Endothelial cell of umbilical vein (primary cell): ENCODE data around the gene EML4. TPM values are rescaled to one million over a fixed set of nuclear protein-coding genes. Genes with fewer than 3 reads are reported as not detected.

ENCODE experiments used
- BruUV-seq: library from RNA; stranded (reverse); fragments of 400-500 nt; replicated peaks from 2 replicates; lab custom pipeline; 2021; lab: Mats Ljungman, UMichigan
- CTCF ChIA-PET: fragments of 300-600, 350-600 bp; sonication (Branson Sonifier 250); formaldehyde crosslinking; loops from one replicate; lab custom pipeline; 2021; ENCODE audit warnings: antibody characterized with exemption, inconsistent platforms; lab: Charles Lee
- POLR2A ChIA-PET: fragments of 300-600, 350-600 bp; sonication (Branson Sonifier 250); formaldehyde crosslinking; loops from one replicate; lab custom pipeline; 2021; ENCODE audit warnings: antibody characterized with exemption, inconsistent platforms; lab: Charles Lee
- DNase-seq: peaks from one replicate; pipeline ENCODE4 v3.0.0-alpha.2; 2011; ENCODE audit warnings: low read depth, low spot score
- FAIRE-seq: peaks from 2 replicates; lab custom pipeline; 2011; peaks lifted over from hg19 to GRCh38; lab: Jason Lieb, UNC
- H2AFZ ChIP-seq: 2 replicates; pipeline ENCODE4 v1.6.0; 2012; ENCODE audit warnings: low read depth, low read length, control low read depth, inconsistent platforms
- H3K27ac ChIP-seq: 2 replicates; pipeline ENCODE4 v1.5.1; 2011; ENCODE audit warnings: low read depth, mild to moderate bottlenecking, control low read depth, low read length, moderate library complexity; ENCODE audit not compliant: insufficient read depth
- H3K27me3 ChIP-seq, 2 experiments: 2 replicates each; pipeline versions ENCODE4 v1.6.0 to v1.6.1; 2011; ENCODE audit warnings: low read length in 2 of 2, mixed read lengths in 1 of 2; ENCODE audit not compliant: control insufficient read depth in 2 of 2, insufficient read depth in 2 of 2
- H3K36me3 ChIP-seq, 2 experiments: 2 replicates in 1 of 2; 3 replicates in 1 of 2; pipeline ENCODE4 v1.5.1; 2011; ENCODE audit warnings: low read length in 2 of 2, mild to moderate bottlenecking in 1 of 2, moderate library complexity in 1 of 2; ENCODE audit not compliant: control insufficient read depth in 2 of 2, insufficient read depth in 2 of 2; ENCODE audit errors: extremely low read depth in 1 of 2
- H3K4me1 ChIP-seq: 3 replicates; pipeline ENCODE4 v1.5.1; 2011; ENCODE audit warnings: mild to moderate bottlenecking, low read length; ENCODE audit not compliant: control insufficient read depth, insufficient read depth; ENCODE audit errors: extremely low read depth
- H3K4me2 ChIP-seq: 2 replicates; pipeline ENCODE4 v1.6.1; 2011; ENCODE audit warnings: low read length, control low read depth, mixed read lengths; ENCODE audit not compliant: insufficient read depth
- H3K4me3 ChIP-seq, 3 experiments: fragments of 200-600 bp in 1 of 3; sonication (generic), shearing (Covaris generic) in 1 of 3; replicated peaks in 1 of 3; 2 replicates each; pipeline ENCODE4 v1.5.1; 2011 to 2016; ENCODE audit warnings: control low read depth in 3 of 3, low read length in 3 of 3, mild to moderate bottlenecking in 2 of 3, inconsistent platforms in 1 of 3, low read depth in 1 of 3, moderate library complexity in 1 of 3; ENCODE audit not compliant: insufficient read depth in 1 of 3
- H3K79me2 ChIP-seq: 2 replicates; pipeline ENCODE4 v1.6.0; 2012; ENCODE audit warnings: low read length, inconsistent platforms; ENCODE audit not compliant: control insufficient read depth, insufficient read depth
- H3K9ac ChIP-seq: replicated peaks from 2 replicates; pipeline ENCODE3; 2011; ENCODE audit warnings: low read length, control low read depth; ENCODE audit not compliant: insufficient read depth; ENCODE audit errors: extremely low read depth
- H3K9me1 ChIP-seq: replicated peaks from 3 replicates; pipeline ENCODE4 v1.6.0; 2011; ENCODE audit warnings: mild to moderate bottlenecking, low read length; ENCODE audit not compliant: control insufficient read depth, insufficient read depth; ENCODE audit errors: extremely low read depth
- H3K9me3 ChIP-seq: replicated peaks from 2 replicates; pipeline ENCODE4 v1.5.1; 2012; ENCODE audit warnings: low read length, inconsistent platforms; ENCODE audit not compliant: control insufficient read depth, insufficient read depth
- H4K20me1 ChIP-seq: replicated peaks from 2 replicates; pipeline ENCODE3; 2011; ENCODE audit warnings: mild to moderate bottlenecking, low read length; ENCODE audit not compliant: control insufficient read depth, insufficient read depth; ENCODE audit errors: extremely low read depth
- CTCF ChIP-seq, 2 donors: IDR thresholded peaks; 1 replicate in 1 of 2; 2 replicates in 1 of 2; pipeline ENCODE4 v1.5.1; 2011; ENCODE audit warnings: low read length in 2 of 2, mild to moderate bottlenecking in 2 of 2, moderate library complexity in 2 of 2, control low read depth in 1 of 2, inconsistent platforms in 1 of 2, low read depth in 1 of 2; ENCODE audit not compliant: insufficient read depth in 1 of 2; ENCODE audit errors: extremely low read depth in 1 of 2
- EZH2 ChIP-seq: IDR thresholded peaks from 2 replicates; pipeline ENCODE4 v1.6.1; 2012; ENCODE audit warnings: borderline replicate concordance, low read depth, mild to moderate bottlenecking, moderate library complexity, low read length, inconsistent platforms; ENCODE audit not compliant: severe bottlenecking
- FOS ChIP-seq: IDR thresholded peaks from 2 replicates; pipeline ENCODE4 v1.6.1; 2011; ENCODE audit warnings: mild to moderate bottlenecking, low read length, moderate library complexity, borderline replicate concordance; ENCODE audit not compliant: insufficient read depth
- GATA2 ChIP-seq: IDR thresholded peaks from 2 replicates; pipeline ENCODE4 v1.7.0; 2011; ENCODE audit warnings: low read depth, mild to moderate bottlenecking, moderate library complexity, mixed read lengths, low read length; ENCODE audit not compliant: insufficient read length, insufficient read depth
- JUN ChIP-seq: IDR thresholded peaks from 2 replicates; pipeline ENCODE4 v1.6.1; 2011; ENCODE audit warnings: borderline replicate concordance, low read depth; ENCODE audit not compliant: insufficient read length, insufficient read depth
- MAX ChIP-seq: IDR thresholded peaks from 2 replicates; pipeline ENCODE4 v1.6.1; 2011; ENCODE audit not compliant: insufficient read depth, insufficient read length
- MYC ChIP-seq: IDR thresholded peaks from one replicate; pipeline ENCODE4 v1.6.1; 2011; ENCODE audit warnings: mild to moderate bottlenecking, low read depth, low read length
- POLR2A ChIP-seq: IDR thresholded peaks from 2 replicates; pipeline ENCODE4 v1.6.1; 2012; ENCODE audit warnings: low read depth, mild to moderate bottlenecking, control low read depth, low read length
- POLR2AphosphoS5 ChIP-seq: IDR thresholded peaks from 2 replicates; pipeline ENCODE4 v1.6.1; 2012; ENCODE audit warnings: low read depth, mild to moderate bottlenecking, control low read depth, low read length, moderate library complexity; ENCODE audit not compliant: insufficient read depth
- dilution Hi-C: fragments of 300-500 bp; cut with MboI; formaldehyde crosslinking; loops from one replicate; pipeline ENCODE4 v1.15.0; 2019; ENCODE audit warnings: low sequenced_read_pairs; ENCODE audit not compliant: extremely low pct_ligation_motif_present
- intact Hi-C: fragments of 100-400 bp; cut with micrococcal nuclease; formaldehyde crosslinking; loops from one replicate; pipeline ENCODE4 v1.10.0; 2022
- polyA plus RNA-seq, 4 experiments: library from polyadenylated mRNA; depleted of rRNA in 3 of 4; stranded (reverse) in 3 of 4; unstranded in 1 of 4; fragments of >200 nt; gene quantifications; 2 replicates each; pipeline versions ENCODE4 v1.2.1 to v1.2.3, GENCODE V29; 2011 to 2012; ENCODE audit warnings: missing spikeins in 1 of 4
- total RNA-seq: library from RNA; stranded (reverse); gene quantifications from 2 replicates; pipeline ENCODE4 v1.2.3, GENCODE V29; 2021

Gene EML4
- total and polyA plus RNA-seq, 2 donors (not counting 3 experiments of a cell fraction or from before 2014, with no cell fraction given), result 13.3 to 32.0 TPM

- Histone ChIP-seq H3K4me1 (peaks cover 3% of the 10 kb centered on the region), H4K20me1 (no peaks in the 10 kb centered on the region), H3K27ac (no peak overlapping the region), H3K27me3 (no peaks in the 10 kb centered on the region), H3K9ac (no peak overlapping the region), H3K4me2 (no peak overlapping the region), H3K9me3 (no peaks in the 10 kb centered on the region), H3K4me3 (no peak overlapping the region), H3K9me1 (no peaks in the 10 kb centered on the region), H3K79me2 (no peaks in the 10 kb centered on the region), H3K36me3 (no peaks in the 10 kb centered on the region), H2AFZ (no peak overlapping the region)
- peak; percentile 37 for FAIRE-seq
- ChIA-PET CTCF (no interaction called here), POLR2A (no interaction called here)
- no peak for TF ChIP-seq JUN
- no peak for TF ChIP-seq POLR2AphosphoS5
- no peak for TF ChIP-seq FOS
- no peak for TF ChIP-seq EZH2
- TF ChIP-seq CTCF (IDR thresholded peaks at IDR 0.05; ENCODE audit: extremely low read depth in 1 of 2, insufficient read depth in 1 of 2, low read depth in 1 of 2, low read length in 2 of 2), result no peak
- DNase-seq, result no peak
- dilution Hi-C loops, result no loop called here
- BruUV-seq, result no TSS peak
- intact Hi-C loops, result no loop called here
Measured at GRCh38 chr2:42232024-42232423, 62.9 kb downstream of the EML4 start.

GRCh38 chr2:42233976-42234441 is 64.9 kb downstream of the EML4 start:
- BruUV-seq, result no TSS peak

More at GRCh38 chr2:42233976-42234441, 64.9 kb downstream of the EML4 start:
- no peaks in the 10 kb centered on the region for H3K9me3 ChIP-seq
- no peak overlapping the region for H2AFZ ChIP-seq
- H3K36me3 ChIP-seq, result no peaks in the 10 kb centered on the region
- dilution Hi-C loops (no loop called here), intact Hi-C loops (no loop called here)
- no peaks in the 10 kb centered on the region for H3K79me2 ChIP-seq
- ChIA-PET POLR2A (no interaction called here), CTCF (interaction anchor here (1.0 to 2.0 kb wide), 7 partner anchors 11 to 138 kb away, joined by 3 to 7 read pairs (median 4); no protein-coding TSS in a partner anchor)
- no peaks in the 10 kb centered on the region for H4K20me1 ChIP-seq
- H3K27me3 ChIP-seq, result no peaks in the 10 kb centered on the region
- peaks cover 3% of the 10 kb centered on the region for H3K4me1 ChIP-seq
- TF ChIP-seq MAX, result no peak
- no peak for TF ChIP-seq EZH2
- TF ChIP-seq FOS, result no peak
- no peak for TF ChIP-seq POLR2A
- TF ChIP-seq JUN, result no peak
- no peak for TF ChIP-seq POLR2AphosphoS5
- no peak for TF ChIP-seq MYC
- TF ChIP-seq CTCF (IDR thresholded peaks at IDR 0.05; ENCODE audit: extremely low read depth in 1 of 2, insufficient read depth in 1 of 2, low read depth in 1 of 2, low read length in 2 of 2), result no peak
- no peak for TF ChIP-seq GATA2
- FAIRE-seq (no peak), DNase-seq (peak; percentile 49)
- H3K4me2 ChIP-seq, result no peak overlapping the region
- H3K9ac ChIP-seq, result no peak overlapping the region
- H3K4me3 ChIP-seq, result no peak overlapping the region
- H3K27ac ChIP-seq, result no peak overlapping the region
- H3K9me1 ChIP-seq, result no peaks in the 10 kb centered on the region
